ENCODE measurements around the gene FNIP1. TPM values are rescaled to one million over a fixed set of nuclear protein-coding genes. Genes with fewer than 3 reads are reported as not detected.

Gene FNIP1
- total RNA-seq, 1 donor from 2014 or later, result 28.5 TPM

GRCh38 chr5:131749138-131749537 is 47.7 kb downstream of the FNIP1 start:
- Mint-ChIP-seq H3K4me3 (ENCODE audit: unreplicated experiment) (no peak overlapping the region), H3K27ac (ENCODE audit: unreplicated experiment) (no peak overlapping the region), H3K4me1 (ENCODE audit: low read depth, unreplicated experiment) (peaks cover 32% of the 10 kb centered on the region), H3K9me3 (ENCODE audit: unreplicated experiment) (peaks cover 2% of the 10 kb centered on the region), H3K27me3 (ENCODE audit: low read depth, unreplicated experiment) (no peaks in the 10 kb centered on the region), H3K36me3 (ENCODE audit: low read depth, unreplicated experiment) (peaks cover 2% of the 10 kb centered on the region)
- TF ChIP-seq CTCF (IDR thresholded peaks at IDR 0.05; ENCODE audit: insufficient read depth, low read depth, low read length) (no peak), EZH2 (IDR thresholded peaks at IDR 0.05; ENCODE audit: insufficient read depth, low read length) (no peak)
- peaks cover 79% of the 10 kb centered on the region for H4K20me1 ChIP-seq (ENCODE audit: insufficient read depth, low read length)
- H3K27me3 ChIP-seq (ENCODE audit: insufficient read depth, low read length), result no peaks in the 10 kb centered on the region
- no peaks in the 10 kb centered on the region for H3K36me3 ChIP-seq (ENCODE audit: insufficient read depth, low read length)
- DNase-seq (ENCODE audit: low read depth), result peak; percentile 54
- peaks cover 16% of the 10 kb centered on the region for H3K4me1 ChIP-seq (ENCODE audit: insufficient read depth, low read length)
- H3K4me2 ChIP-seq (ENCODE audit: low read length), result no peak overlapping the region
- no peak overlapping the region for H3K27ac ChIP-seq (ENCODE audit: low read depth, low read length)
- H3K4me3 ChIP-seq (ENCODE audit: insufficient read depth, low read depth, low read length), result no peak overlapping the region
- H3K9ac ChIP-seq (ENCODE audit: low read length), result no peak overlapping the region
- H2AFZ ChIP-seq (ENCODE audit: low read depth, low read length), result no peak overlapping the region
- H3K9me3 ChIP-seq (ENCODE audit: insufficient read depth, low read depth, low read length), result no peaks in the 10 kb centered on the region
- peaks cover 91% of the 10 kb centered on the region for H3K79me2 ChIP-seq (ENCODE audit: insufficient read depth, low read length)
- FAIRE-seq, result no peak

- no peak for TF ChIP-seq CTCF (IDR thresholded peaks at IDR 0.05; ENCODE audit: insufficient read depth, low read depth, low read length)
- no peak for TF ChIP-seq EZH2 (IDR thresholded peaks at IDR 0.05; ENCODE audit: insufficient read depth, low read length)
- H3K36me3 Mint-ChIP-seq (ENCODE audit: low read depth, unreplicated experiment), result peaks cover 9% of the 10 kb centered on the region
- DNase-seq (ENCODE audit: low read depth), result peak; percentile 60
- H3K27ac Mint-ChIP-seq (ENCODE audit: unreplicated experiment), result peak overlapping the region; percentile 94
- peaks cover 38% of the 10 kb centered on the region for H3K4me1 Mint-ChIP-seq (ENCODE audit: low read depth, unreplicated experiment)
- Histone ChIP-seq H3K27ac (ENCODE audit: low read depth, low read length) (no peak overlapping the region), H2AFZ (ENCODE audit: low read depth, low read length) (no peak overlapping the region), H3K27me3 (ENCODE audit: insufficient read depth, low read length) (no peaks in the 10 kb centered on the region), H3K36me3 (ENCODE audit: insufficient read depth, low read length) (peaks cover 4% of the 10 kb centered on the region), H4K20me1 (ENCODE audit: insufficient read depth, low read length) (peaks cover 66% of the 10 kb centered on the region), H3K4me1 (ENCODE audit: insufficient read depth, low read length) (peaks cover 16% of the 10 kb centered on the region), H3K9me3 (ENCODE audit: insufficient read depth, low read depth, low read length) (no peaks in the 10 kb centered on the region), H3K4me2 (ENCODE audit: low read length) (peak overlapping the region; percentile 44), H3K79me2 (ENCODE audit: insufficient read depth, low read length) (peaks cover 82% of the 10 kb centered on the region), H3K9ac (ENCODE audit: low read length) (no peak overlapping the region), H3K4me3 (ENCODE audit: insufficient read depth, low read depth, low read length) (no peak overlapping the region)
- H3K9me3 Mint-ChIP-seq (ENCODE audit: unreplicated experiment), result peaks cover 2% of the 10 kb centered on the region
- FAIRE-seq, result peak; percentile 43
- H3K4me3 Mint-ChIP-seq (ENCODE audit: unreplicated experiment), result peak overlapping the region; percentile 4
- H3K27me3 Mint-ChIP-seq (ENCODE audit: low read depth, unreplicated experiment), result no peaks in the 10 kb centered on the region
Observed at GRCh38 chr5:131747180-131748105, 49.4 kb downstream of the FNIP1 start.

GRCh38 chr5:131746423-131746822 is 50.4 kb downstream of the FNIP1 start:
- DNase-seq (ENCODE audit: low read depth) (no peak), FAIRE-seq (no peak)
- TF ChIP-seq CTCF (IDR thresholded peaks at IDR 0.05; ENCODE audit: insufficient read depth, low read depth, low read length) (no peak), EZH2 (IDR thresholded peaks at IDR 0.05; ENCODE audit: insufficient read depth, low read length) (no peak)
- no peak overlapping the region for H3K9ac ChIP-seq (ENCODE audit: low read length)
- no peaks in the 10 kb centered on the region for H3K27me3 ChIP-seq (ENCODE audit: insufficient read depth, low read length)
- no peak overlapping the region for H3K4me2 ChIP-seq (ENCODE audit: low read length)
- H2AFZ ChIP-seq (ENCODE audit: low read depth, low read length), result no peak overlapping the region
- Mint-ChIP-seq H3K4me1 (ENCODE audit: low read depth, unreplicated experiment) (peaks cover 38% of the 10 kb centered on the region), H3K9me3 (ENCODE audit: unreplicated experiment) (peaks cover 2% of the 10 kb centered on the region), H3K27ac (ENCODE audit: unreplicated experiment) (peak overlapping the region; percentile 94), H3K4me3 (ENCODE audit: unreplicated experiment) (no peak overlapping the region), H3K36me3 (ENCODE audit: low read depth, unreplicated experiment) (peaks cover 12% of the 10 kb centered on the region), H3K27me3 (ENCODE audit: low read depth, unreplicated experiment) (no peaks in the 10 kb centered on the region)
- peaks cover 75% of the 10 kb centered on the region for H3K79me2 ChIP-seq (ENCODE audit: insufficient read depth, low read length)
- H3K4me1 ChIP-seq (ENCODE audit: insufficient read depth, low read length), result peaks cover 16% of the 10 kb centered on the region
- H3K36me3 ChIP-seq (ENCODE audit: insufficient read depth, low read length), result peaks cover 4% of the 10 kb centered on the region
- H3K27ac ChIP-seq (ENCODE audit: low read depth, low read length), result no peak overlapping the region
- no peaks in the 10 kb centered on the region for H3K9me3 ChIP-seq (ENCODE audit: insufficient read depth, low read depth, low read length)
- no peak overlapping the region for H3K4me3 ChIP-seq (ENCODE audit: insufficient read depth, low read depth, low read length)
- H4K20me1 ChIP-seq (ENCODE audit: insufficient read depth, low read length), result peaks cover 57% of the 10 kb centered on the region

Data from astrocyte (in vitro differentiated cells and primary cell).